ENCODE results near the gene DUSP2. TPM values are rescaled to one million over a fixed set of nuclear protein-coding genes. Genes with fewer than 3 reads are reported as not detected.
A peak's percentile ranks its signal among the peaks of the same experiment; 100 is the strongest.

Gene DUSP2
- total and polyA plus RNA-seq, 10 of the 15 experiments (the other 5 are each of a cell fraction or from before 2014, with no cell fraction given) = 9.7 to 212 (median 57.2) TPM

DNA sequence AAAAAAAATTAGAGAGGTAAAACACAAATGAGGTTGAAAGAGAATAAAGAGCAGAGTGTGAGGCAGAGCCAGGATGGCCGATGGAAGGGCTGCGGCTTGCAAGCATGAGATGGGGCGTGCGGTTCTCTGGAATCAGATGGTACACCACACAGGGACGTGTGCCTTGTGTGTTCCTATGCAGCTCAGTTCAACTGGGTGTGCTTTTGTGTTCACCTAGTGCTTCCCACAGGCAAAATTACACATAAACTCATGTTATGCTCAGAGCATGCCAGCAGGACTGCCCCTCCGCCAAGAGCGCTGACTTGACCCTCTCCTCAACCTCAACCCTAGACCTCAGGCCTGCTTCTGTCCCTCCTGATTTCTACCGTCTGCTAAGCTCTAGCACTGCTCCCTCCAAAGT, 38.9 kb upstream of the DUSP2 start:
- WGBS (ENCODE audit: insufficient coverage, insufficient replicate concordance, low lambda C conversion rate, missing lambda C conversion rate) = 94% methylated on average over 8 of the region's 8 CpGs
- H3K9me3 ChIP-seq (replicated peaks; ENCODE audit: control insufficient read depth, insufficient read depth, low read length) = no peaks in the 10 kb centered on the region
- H4K20me1 ChIP-seq (ENCODE audit: control insufficient read depth, insufficient read depth) = no peaks in the 10 kb centered on the region
- CTCF ChIA-PET = interaction anchor here (1.7 kb wide), 1 partner anchor 45 kb away, joined by 7 read pairs; no protein-coding TSS in a partner anchor
- H3K9ac ChIP-seq (ENCODE audit: control insufficient read depth, insufficient read depth, low read length) = no peak overlapping the region
- no peak for ATAC-seq
- TF ChIP-seq POLR2A (IDR thresholded peaks at IDR 0.05; ENCODE audit: low read depth, low read length) = peak; percentile 43; the same call in 1 of the 2 replicates
- TF ChIP-seq, protein P1, sequence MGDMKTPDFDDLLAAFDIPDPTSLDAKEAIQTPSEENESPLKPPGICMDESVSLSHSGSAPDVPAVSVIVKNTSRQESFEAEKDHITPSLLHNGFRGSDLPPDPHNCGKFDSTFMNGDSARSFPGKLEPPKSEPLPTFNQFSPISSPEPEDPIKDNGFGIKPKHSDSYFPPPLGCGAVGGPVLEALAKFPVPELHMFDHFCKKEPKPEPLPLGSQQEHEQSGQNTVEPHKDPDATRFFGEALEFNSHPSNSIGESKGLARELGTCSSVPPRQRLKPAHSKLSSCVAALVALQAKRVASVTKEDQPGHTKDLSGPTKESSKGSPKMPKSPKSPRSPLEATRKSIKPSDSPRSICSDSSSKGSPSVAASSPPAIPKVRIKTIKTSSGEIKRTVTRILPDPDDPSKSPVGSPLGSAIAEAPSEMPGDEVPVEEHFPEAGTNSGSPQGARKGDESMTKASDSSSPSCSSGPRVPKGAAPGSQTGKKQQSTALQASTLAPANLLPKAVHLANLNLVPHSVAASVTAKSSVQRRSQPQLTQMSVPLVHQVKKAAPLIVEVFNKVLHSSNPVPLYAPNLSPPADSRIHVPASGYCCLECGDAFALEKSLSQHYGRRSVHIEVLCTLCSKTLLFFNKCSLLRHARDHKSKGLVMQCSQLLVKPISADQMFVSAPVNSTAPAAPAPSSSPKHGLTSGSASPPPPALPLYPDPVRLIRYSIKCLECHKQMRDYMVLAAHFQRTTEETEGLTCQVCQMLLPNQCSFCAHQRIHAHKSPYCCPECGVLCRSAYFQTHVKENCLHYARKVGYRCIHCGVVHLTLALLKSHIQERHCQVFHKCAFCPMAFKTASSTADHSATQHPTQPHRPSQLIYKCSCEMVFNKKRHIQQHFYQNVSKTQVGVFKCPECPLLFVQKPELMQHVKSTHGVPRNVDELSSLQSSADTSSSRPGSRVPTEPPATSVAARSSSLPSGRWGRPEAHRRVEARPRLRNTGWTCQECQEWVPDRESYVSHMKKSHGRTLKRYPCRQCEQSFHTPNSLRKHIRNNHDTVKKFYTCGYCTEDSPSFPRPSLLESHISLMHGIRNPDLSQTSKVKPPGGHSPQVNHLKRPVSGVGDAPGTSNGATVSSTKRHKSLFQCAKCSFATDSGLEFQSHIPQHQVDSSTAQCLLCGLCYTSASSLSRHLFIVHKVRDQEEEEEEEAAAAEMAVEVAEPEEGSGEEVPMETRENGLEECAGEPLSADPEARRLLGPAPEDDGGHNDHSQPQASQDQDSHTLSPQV (IDR thresholded peaks at IDR 0.05) = no peak
- TF ChIP-seq, protein P2, sequence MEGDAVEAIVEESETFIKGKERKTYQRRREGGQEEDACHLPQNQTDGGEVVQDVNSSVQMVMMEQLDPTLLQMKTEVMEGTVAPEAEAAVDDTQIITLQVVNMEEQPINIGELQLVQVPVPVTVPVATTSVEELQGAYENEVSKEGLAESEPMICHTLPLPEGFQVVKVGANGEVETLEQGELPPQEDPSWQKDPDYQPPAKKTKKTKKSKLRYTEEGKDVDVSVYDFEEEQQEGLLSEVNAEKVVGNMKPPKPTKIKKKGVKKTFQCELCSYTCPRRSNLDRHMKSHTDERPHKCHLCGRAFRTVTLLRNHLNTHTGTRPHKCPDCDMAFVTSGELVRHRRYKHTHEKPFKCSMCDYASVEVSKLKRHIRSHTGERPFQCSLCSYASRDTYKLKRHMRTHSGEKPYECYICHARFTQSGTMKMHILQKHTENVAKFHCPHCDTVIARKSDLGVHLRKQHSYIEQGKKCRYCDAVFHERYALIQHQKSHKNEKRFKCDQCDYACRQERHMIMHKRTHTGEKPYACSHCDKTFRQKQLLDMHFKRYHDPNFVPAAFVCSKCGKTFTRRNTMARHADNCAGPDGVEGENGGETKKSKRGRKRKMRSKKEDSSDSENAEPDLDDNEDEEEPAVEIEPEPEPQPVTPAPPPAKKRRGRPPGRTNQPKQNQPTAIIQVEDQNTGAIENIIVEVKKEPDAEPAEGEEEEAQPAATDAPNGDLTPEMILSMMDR (IDR thresholded peaks at IDR 0.05 in 2 of 3, conservative IDR thresholded peaks at IDR 0.05 in 1 of 3; ENCODE audit: control insufficient read depth in 2 of 3, extremely low read depth in 1 of 3, insufficient read depth in 1 of 3, low read depth in 3 of 3, low read length in 3 of 3) = no peak
- TF ChIP-seq POLR2AphosphoS5 (IDR thresholded peaks at IDR 0.05; ENCODE audit: low read length) = 0 out of 2 replicates have a peak, but pooled peaks have one; percentile 33
- TF ChIP-seq POLR2AphosphoS2 (IDR thresholded peaks at IDR 0.05; ENCODE audit: low read depth, low read length) = 0 out of 2 replicates have a peak, but pooled peaks have one; percentile 27
- no peak for TF ChIP-seq CHD4 (IDR thresholded peaks at IDR 0.05)
- no peak overlapping the region for H2AFZ ChIP-seq (ENCODE audit: control insufficient read depth, low read depth, low read length)
- FAIRE-seq = no peak
- H3K4me3 ChIP-seq = no peak overlapping the region
- DNase-seq (ENCODE audit: low read depth, low spot score) = no peak
- no peak overlapping the region for H3K4me2 ChIP-seq (ENCODE audit: control insufficient read depth, insufficient read depth)
- no TSS peak for BruUV-seq (replicated peaks)
- POLR2A ChIA-PET = no interaction called here
- RAD21 ChIA-PET (ENCODE audit: unreplicated experiment) = no interaction called here
- peaks cover 9 to 27% of the 10 kb centered on the region in 2 experiments for H3K36me3 ChIP-seq (ENCODE audit: control insufficient read depth in 2 of 2, insufficient read depth in 2 of 2, low read length in 1 of 2)
- intact Hi-C loops (cut with micrococcal nuclease; ENCODE audit: unreplicated experiment) = no loop called here
- no peaks in the 10 kb centered on the region for H3K79me2 ChIP-seq (ENCODE audit: control insufficient read depth, insufficient read depth, low read length)
- H3K27ac ChIP-seq (ENCODE audit: control insufficient read depth, insufficient read depth) = no peak overlapping the region
- in situ Hi-C loops (cut with MboI) = no loop called here
- SMC1A ChIA-PET (ENCODE audit: uncharacterized antibody, unreplicated experiment) = interaction anchor here (1.3 kb wide), 1 partner anchor 50 kb away, joined by 3 read pairs; no protein-coding TSS in a partner anchor
- H3K4me1 ChIP-seq (ENCODE audit: control insufficient read depth, insufficient read depth, low read length) = peaks cover 2% of the 10 kb centered on the region; the same call in 1 of the 2 replicates
- H3K27me3 ChIP-seq (replicated peaks in 1 of 2; ENCODE audit: control insufficient read depth in 2 of 2, insufficient read depth in 2 of 2, low read length in 1 of 2) = no peaks in the 10 kb centered on the region

Data from GM12878 (cell line).